Smooth muscle cell (in vitro differentiated cells): ENCODE data around the gene RHBDD1. TPM values are rescaled to one million over a fixed set of nuclear protein-coding genes. Genes with fewer than 3 reads are reported as not detected.

Experiments used
- DNase-seq: peaks from one replicate; lab custom pipeline; 2025; ENCODE audit not compliant: unreplicated experiment; lab: John Stamatoyannopoulos, UW
- H2AFZ ChIP-seq: fragments of 200-600 bp; sonication (generic); 2 replicates; pipeline ENCODE4 v1.6.0; 2016; ENCODE audit warnings: antibody characterized with exemption, low read depth, mild to moderate bottlenecking
- H3F3A ChIP-seq: fragments of 200-600 bp; sonication (generic); 2 replicates; pipeline ENCODE4 v1.6.0; 2017; ENCODE audit warnings: antibody characterized with exemption, low read depth
- H3K27ac ChIP-seq: fragments of 200-600 bp; sonication (generic); 2 replicates; pipeline ENCODE4 v1.5.1; 2016; ENCODE audit warnings: low read depth, mild to moderate bottlenecking
- H3K27me3 ChIP-seq: fragments of 200-600 bp; sonication (generic); 2 replicates; pipeline ENCODE4 v1.6.1; 2016; ENCODE audit warnings: low read depth, mild to moderate bottlenecking
- H3K36me3 ChIP-seq: fragments of 200-600 bp; sonication (generic); 2 replicates; pipeline ENCODE4 v1.5.1; 2016; ENCODE audit warnings: low read depth
- H3K4me1 ChIP-seq: fragments of 200-600 bp; sonication (generic); 2 replicates; pipeline ENCODE4 v1.5.1; 2016; ENCODE audit warnings: low read depth
- H3K4me2 ChIP-seq: fragments of 200-600 bp; sonication (generic); 2 replicates; pipeline ENCODE4 v1.6.0; 2016; ENCODE audit warnings: mild to moderate bottlenecking
- H3K4me3 ChIP-seq: fragments of 200-600 bp; sonication (generic); 2 replicates; pipeline ENCODE4 v1.5.1; 2016; ENCODE audit warnings: mild to moderate bottlenecking
- H3K79me2 ChIP-seq: fragments of 200-600 bp; sonication (generic); 2 replicates; pipeline ENCODE4 v1.6.0; 2016; ENCODE audit warnings: low read depth, mild to moderate bottlenecking
- H3K9ac ChIP-seq: fragments of 200-600 bp; sonication (generic); 2 replicates; pipeline ENCODE4 v1.6.0; 2016; ENCODE audit warnings: low read depth
- H3K9me3 ChIP-seq: fragments of 200-600 bp; sonication (generic); replicated peaks from 2 replicates; pipeline ENCODE4 v1.5.1; 2016; ENCODE audit warnings: low read depth
- H4K20me1 ChIP-seq: fragments of 200-600 bp; sonication (generic); 2 replicates; pipeline ENCODE4 v1.6.0; 2016; ENCODE audit warnings: low read depth
- CTCF ChIP-seq: fragments of 200-600 bp; sonication (generic); IDR thresholded peaks from 2 replicates; pipeline ENCODE4 v1.5.1; 2017; ENCODE audit warnings: borderline replicate concordance, mild to moderate bottlenecking, antibody characterized with exemption; ENCODE audit not compliant: insufficient read depth, poor library complexity, severe bottlenecking
- WGBS: methylation state at CpG from one replicate; pipeline ENCODE4 v1.1.7; 2016; ENCODE audit warnings: low lambda C conversion rate; 5-methylcytosine and 5-hydroxymethylcytosine counted together
- polyA plus RNA-seq: library from polyadenylated mRNA; unstranded; fragments of >200 nt; fragmentation: Nextera tagmentation; extraction: Ambion mirVana; gene quantifications from 2 replicates; pipeline ENCODE4 v1.2.1, GENCODE V29; 2016
- total RNA-seq: library from RNA; depleted of rRNA; stranded (reverse); fragments of >200 nt; gene quantifications from 2 replicates; pipeline ENCODE4 v1.2.3, GENCODE V29; 2014

The RHBDD1 gene
- total and polyA plus RNA-seq, 2 experiments from 2014 or later = 11.3 to 20.7 TPM

DNA sequence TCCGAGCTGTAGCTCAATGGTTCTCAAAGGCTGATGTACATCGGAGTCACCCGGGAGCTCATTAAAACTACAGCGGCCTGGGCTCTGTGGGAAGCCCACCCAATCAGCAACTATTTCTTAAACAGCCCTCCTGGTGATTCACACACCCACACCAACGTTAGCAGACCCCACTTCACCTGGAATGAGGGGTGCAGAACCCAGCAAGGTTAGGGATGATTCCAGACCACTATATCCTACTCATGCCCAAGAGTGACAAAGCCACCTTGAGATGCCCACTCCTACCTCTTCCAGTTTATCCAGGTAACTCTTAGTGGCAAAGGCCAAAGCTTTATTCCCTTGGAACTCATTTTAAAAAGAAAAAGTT lies 149.7 kb downstream of the RHBDD1 start:
- DNase-seq = no peak
- Histone ChIP-seq H3K27me3 (no peaks in the 10 kb centered on the region), H3K4me1 (peaks cover 4% of the 10 kb centered on the region), H3K9me3 (no peaks in the 10 kb centered on the region), H3K79me2 (no peaks in the 10 kb centered on the region), H3F3A (no peaks in the 10 kb centered on the region), H3K4me2 (no peak overlapping the region), H2AFZ (no peak overlapping the region), H3K36me3 (no peaks in the 10 kb centered on the region), H3K9ac (no peak overlapping the region), H3K4me3 (no peak overlapping the region), H4K20me1 (no peaks in the 10 kb centered on the region), H3K27ac (no peak overlapping the region)
- 67% methylated on average over 5 of the region's 5 CpGs for WGBS
- no peak for TF ChIP-seq CTCF

GRCh38 chr2:226991663-226992062 lies 155.8 kb downstream of the RHBDD1 start:
- Histone ChIP-seq H3K27me3 (no peaks in the 10 kb centered on the region), H3F3A (no peaks in the 10 kb centered on the region), H3K4me2 (no peak overlapping the region), H4K20me1 (no peaks in the 10 kb centered on the region), H3K9me3 (no peaks in the 10 kb centered on the region), H3K79me2 (no peaks in the 10 kb centered on the region), H3K9ac (no peak overlapping the region), H3K4me3 (no peak overlapping the region), H3K4me1 (no peaks in the 10 kb centered on the region), H3K36me3 (no peaks in the 10 kb centered on the region), H2AFZ (no peak overlapping the region), H3K27ac (no peak overlapping the region)
- 88% methylated on average over 2 of the region's 2 CpGs for WGBS
- DNase-seq = no peak
- no peak for TF ChIP-seq CTCF

DNA sequence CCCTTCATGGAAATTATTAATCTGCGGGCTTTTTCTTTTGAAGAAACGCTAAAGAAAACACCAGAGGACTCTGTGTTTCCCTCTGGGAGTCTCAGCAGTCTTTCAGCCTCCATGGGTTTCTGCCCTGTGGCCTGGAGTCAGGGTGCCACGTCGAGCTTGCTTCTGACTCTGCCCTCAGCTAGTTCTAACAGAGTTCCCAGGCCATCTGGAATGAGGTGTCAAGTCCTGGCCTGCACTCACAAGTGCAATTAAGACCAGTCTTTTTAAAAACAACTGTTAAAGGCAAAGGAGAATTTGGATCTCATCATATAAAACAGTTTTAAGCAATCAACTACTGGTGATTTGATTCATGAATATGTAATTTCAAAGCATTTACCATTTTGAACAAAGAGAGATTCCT lies 157.3 kb downstream of the RHBDD1 start:
- no peak for TF ChIP-seq CTCF
- H4K20me1 ChIP-seq = no peaks in the 10 kb centered on the region
- no peak overlapping the region for H3K27ac ChIP-seq
- H2AFZ ChIP-seq = no peak overlapping the region
- no peak overlapping the region for H3K4me3 ChIP-seq
- no peak overlapping the region for H3K9ac ChIP-seq
- no peak overlapping the region for H3K4me2 ChIP-seq
- H3K9me3 ChIP-seq = no peaks in the 10 kb centered on the region
- DNase-seq = no peak
- no peaks in the 10 kb centered on the region for H3K79me2 ChIP-seq
- no peaks in the 10 kb centered on the region for H3F3A ChIP-seq
- 69% methylated on average over 4 of the region's 4 CpGs for WGBS
- H3K4me1 ChIP-seq = no peaks in the 10 kb centered on the region
- H3K36me3 ChIP-seq = no peaks in the 10 kb centered on the region
- no peaks in the 10 kb centered on the region for H3K27me3 ChIP-seq

DNA sequence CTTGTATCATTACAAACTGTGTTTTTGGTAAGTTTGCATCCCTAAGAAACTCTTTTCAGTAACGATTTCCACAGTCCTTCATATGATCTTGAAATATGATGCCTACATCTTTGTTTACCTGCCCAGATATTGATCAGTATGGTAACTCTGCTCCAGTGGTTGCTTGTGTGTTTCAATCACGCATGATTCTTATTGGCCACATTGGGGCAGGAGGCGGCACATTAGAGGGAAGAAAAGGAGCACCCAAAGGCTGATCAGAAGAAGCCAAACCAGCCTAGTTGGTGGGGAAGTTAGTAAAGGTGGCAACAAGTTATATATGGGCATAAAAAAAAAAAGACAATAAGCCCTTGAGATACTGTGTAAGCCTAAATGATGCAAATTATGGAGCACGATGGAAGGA lies 158.9 kb downstream of the RHBDD1 start:
- no peak overlapping the region for H2AFZ ChIP-seq
- no peak for DNase-seq
- H4K20me1 ChIP-seq = no peaks in the 10 kb centered on the region
- H3K27me3 ChIP-seq = no peaks in the 10 kb centered on the region
- WGBS = 82% methylated on average over 4 of the region's 4 CpGs
- H3K9ac ChIP-seq = no peak overlapping the region
- H3F3A ChIP-seq = no peaks in the 10 kb centered on the region
- peak; percentile 18 for TF ChIP-seq CTCF
- H3K27ac ChIP-seq = no peak overlapping the region
- H3K4me1 ChIP-seq = no peaks in the 10 kb centered on the region
- H3K9me3 ChIP-seq = no peaks in the 10 kb centered on the region
- no peaks in the 10 kb centered on the region for H3K79me2 ChIP-seq
- H3K36me3 ChIP-seq = no peaks in the 10 kb centered on the region
- no peak overlapping the region for H3K4me3 ChIP-seq
- no peak overlapping the region for H3K4me2 ChIP-seq
